ENCODE data around the gene MAPKAPK2. TPM values are rescaled to one million over a fixed set of nuclear protein-coding genes. Genes with fewer than 3 reads are reported as not detected.

Gene MAPKAPK2
- polyA plus RNA-seq, 3 donors = 1.6 to 56.9 (median 2.2) TPM

DNA sequence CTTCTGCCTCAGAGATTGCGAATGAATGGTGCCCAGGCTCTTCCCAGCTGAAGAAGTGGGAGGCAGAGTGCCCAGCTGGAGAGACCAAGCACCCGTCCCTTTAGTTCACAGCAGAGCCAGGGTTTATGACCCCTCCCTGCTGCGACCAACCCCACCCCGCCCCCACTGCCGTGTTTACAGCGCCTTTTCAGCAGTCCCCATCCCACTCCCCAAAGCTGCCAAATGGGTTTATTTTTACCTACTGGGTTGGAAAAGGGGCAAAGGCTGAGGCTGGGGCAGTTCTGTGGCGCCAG, 25.8 kb upstream of the MAPKAPK2 start:
- Histone ChIP-seq H3K36me3 (replicated peaks in 1 of 2; ENCODE audit: control insufficient read depth in 1 of 2, insufficient read depth in 2 of 2, low read length in 2 of 2) (no peaks in the 10 kb centered on the region), H4K20me1 (ENCODE audit: insufficient read depth, low read length) (peaks cover 12% of the 10 kb centered on the region), H3K4me2 (replicated peaks; ENCODE audit: extremely low read depth, low read length, poor library complexity, severe bottlenecking) (no peak overlapping the region), H3K4me1 (ENCODE audit: control insufficient read depth in 1 of 2, insufficient read depth in 2 of 2, low read length in 2 of 2) (peaks cover 25 to 30% of the 10 kb centered on the region in 2 donors), H3K27ac (ENCODE audit: low read depth in 1 of 2, low read length in 2 of 2) (no peak overlapping the region), H3K27me3 (ENCODE audit: control insufficient read depth in 2 of 2, insufficient read depth in 2 of 2, low read length in 2 of 2) (peaks cover 0 to 8% of the 10 kb centered on the region in 2 donors), H3K4me3 (replicated peaks in 1 of 3; ENCODE audit: low read depth in 2 of 3, low read length in 3 of 3) (no peak overlapping the region), H3K9me3 (replicated peaks in 1 of 2; ENCODE audit: control insufficient read depth in 1 of 2, insufficient read depth in 1 of 2, low read length in 2 of 2) (no peaks in the 10 kb centered on the region), H2AFZ (ENCODE audit: insufficient read depth, low read depth, low read length, poor library complexity, severe bottlenecking) (no peak overlapping the region), H3K79me2 (ENCODE audit: insufficient read depth, low read length) (no peaks in the 10 kb centered on the region), H3K9ac (ENCODE audit: insufficient read depth, low read length, poor library complexity, severe bottlenecking) (no peak overlapping the region)
- no peak overlapping the region for H3K4me3 Mint-ChIP-seq
- H3K36me3 Mint-ChIP-seq = no peaks in the 10 kb centered on the region
- DNase-seq = no peak
- peaks cover 29% of the 10 kb centered on the region for H3K4me1 Mint-ChIP-seq
- TF ChIP-seq, protein P1, sequence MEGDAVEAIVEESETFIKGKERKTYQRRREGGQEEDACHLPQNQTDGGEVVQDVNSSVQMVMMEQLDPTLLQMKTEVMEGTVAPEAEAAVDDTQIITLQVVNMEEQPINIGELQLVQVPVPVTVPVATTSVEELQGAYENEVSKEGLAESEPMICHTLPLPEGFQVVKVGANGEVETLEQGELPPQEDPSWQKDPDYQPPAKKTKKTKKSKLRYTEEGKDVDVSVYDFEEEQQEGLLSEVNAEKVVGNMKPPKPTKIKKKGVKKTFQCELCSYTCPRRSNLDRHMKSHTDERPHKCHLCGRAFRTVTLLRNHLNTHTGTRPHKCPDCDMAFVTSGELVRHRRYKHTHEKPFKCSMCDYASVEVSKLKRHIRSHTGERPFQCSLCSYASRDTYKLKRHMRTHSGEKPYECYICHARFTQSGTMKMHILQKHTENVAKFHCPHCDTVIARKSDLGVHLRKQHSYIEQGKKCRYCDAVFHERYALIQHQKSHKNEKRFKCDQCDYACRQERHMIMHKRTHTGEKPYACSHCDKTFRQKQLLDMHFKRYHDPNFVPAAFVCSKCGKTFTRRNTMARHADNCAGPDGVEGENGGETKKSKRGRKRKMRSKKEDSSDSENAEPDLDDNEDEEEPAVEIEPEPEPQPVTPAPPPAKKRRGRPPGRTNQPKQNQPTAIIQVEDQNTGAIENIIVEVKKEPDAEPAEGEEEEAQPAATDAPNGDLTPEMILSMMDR (IDR thresholded peaks at IDR 0.05) = no peak
- intact Hi-C loops (cut with micrococcal nuclease) = loop anchor here in 1 of 2 donors (10.0 kb wide), 1 partner anchor 146 kb away; no protein-coding TSS in a partner anchor
- H3K27ac Mint-ChIP-seq = no peak overlapping the region
- H3K27me3 Mint-ChIP-seq (ENCODE audit: low read depth in 3 of 3) = peaks cover 19 to 32% (median 23%) of the 10 kb centered on the region in 3 donors
- H3K9me3 Mint-ChIP-seq = peaks cover 0 to 2% (median 0%) of the 10 kb centered on the region in 7 donors
- WGBS (ENCODE audit: insufficient coverage) = 91% methylated on average over 3 of the region's 7 CpGs

DNA sequence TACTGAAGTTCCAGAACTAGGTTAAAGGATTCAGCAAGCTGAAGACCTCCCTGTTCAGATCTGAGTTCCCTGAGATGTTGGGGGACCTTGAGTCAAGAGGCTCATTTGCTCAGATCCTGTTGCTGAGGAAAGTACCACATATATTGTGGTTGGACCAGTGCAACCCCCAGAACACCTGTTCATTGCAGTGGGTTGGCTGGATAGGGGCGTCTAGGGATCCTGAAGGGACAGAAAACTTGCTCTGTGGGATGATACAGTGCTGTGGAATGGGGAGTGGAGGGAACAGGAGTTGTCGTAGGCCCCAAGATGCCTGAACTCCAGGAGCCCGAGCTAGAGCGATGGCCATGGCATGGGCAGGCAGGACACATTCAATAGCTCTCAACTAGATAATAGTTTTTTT, 24.6 kb upstream of the MAPKAPK2 start:
- DNase-seq = no peak
- WGBS (ENCODE audit: insufficient coverage) = no CpG with 5 or more reads among the region's 4 CpGs
- Histone ChIP-seq H3K36me3 (replicated peaks in 1 of 2; ENCODE audit: control insufficient read depth in 1 of 2, insufficient read depth in 2 of 2, low read length in 2 of 2) (no peaks in the 10 kb centered on the region), H3K4me2 (replicated peaks; ENCODE audit: extremely low read depth, low read length, poor library complexity, severe bottlenecking) (no peak overlapping the region), H3K9ac (ENCODE audit: insufficient read depth, low read length, poor library complexity, severe bottlenecking) (no peak overlapping the region), H3K79me2 (ENCODE audit: insufficient read depth, low read length) (no peaks in the 10 kb centered on the region), H4K20me1 (ENCODE audit: insufficient read depth, low read length) (peaks cover 13% of the 10 kb centered on the region), H3K27me3 (ENCODE audit: control insufficient read depth in 2 of 2, insufficient read depth in 2 of 2, low read length in 2 of 2) (peaks cover 0 to 17% of the 10 kb centered on the region in 2 donors), H3K4me3 (replicated peaks in 1 of 3; ENCODE audit: low read depth in 2 of 3, low read length in 3 of 3) (no peak overlapping the region), H3K9me3 (replicated peaks in 1 of 2; ENCODE audit: control insufficient read depth in 1 of 2, insufficient read depth in 1 of 2, low read length in 2 of 2) (no peaks in the 10 kb centered on the region), H2AFZ (ENCODE audit: insufficient read depth, low read depth, low read length, poor library complexity, severe bottlenecking) (no peak overlapping the region), H3K27ac (ENCODE audit: low read depth in 1 of 2, low read length in 2 of 2) (no peak overlapping the region), H3K4me1 (ENCODE audit: control insufficient read depth in 1 of 2, insufficient read depth in 2 of 2, low read length in 2 of 2) (peaks cover 29 to 34% of the 10 kb centered on the region in 2 donors)
- intact Hi-C loops (cut with micrococcal nuclease) = no loop called here
- H3K4me3 Mint-ChIP-seq = no peak overlapping the region
- no peak overlapping the region for H3K27ac Mint-ChIP-seq
- TF ChIP-seq, protein P1 (IDR thresholded peaks at IDR 0.05) = no peak
- H3K4me1 Mint-ChIP-seq = peaks cover 34% of the 10 kb centered on the region
- H3K9me3 Mint-ChIP-seq = peaks cover 0 to 5% (median 0%) of the 10 kb centered on the region in 7 donors
- peaks cover 23 to 35% (median 29%) of the 10 kb centered on the region in 3 donors for H3K27me3 Mint-ChIP-seq (ENCODE audit: low read depth in 3 of 3)
- no peaks in the 10 kb centered on the region for H3K36me3 Mint-ChIP-seq

All from CD14-positive monocyte (primary cell).